Kidney (tissue), 14 donors: ENCODE results near the gene SYNE1. TPM values are rescaled to one million over a fixed set of nuclear protein-coding genes. Genes with fewer than 3 reads are reported as not detected.

Experiments used
- DNase-seq, 5 donors: peaks; one replicate each; pipeline ENCODE4 v3.0.0-alpha.2; 2013 to 2020
- FAIRE-seq: peaks from 2 replicates; lab custom pipeline; 2012; peaks lifted over from hg19 to GRCh38; lab: Jason Lieb, UNC
- H3K27ac ChIP-seq, 2 donors: one replicate each; pipeline ENCODE4 v1.7.0; 2013; ENCODE audit warnings: low read depth in 2 of 2, low read length in 2 of 2, inconsistent platforms in 1 of 2
- H3K27me3 ChIP-seq: one replicate; pipeline ENCODE4 v1.7.1; 2013; ENCODE audit warnings: low read length, inconsistent platforms; ENCODE audit not compliant: control insufficient read depth, insufficient read depth
- H3K36me3 ChIP-seq, 3 donors: one replicate each; pipeline versions ENCODE4 v1.7.0 to v1.7.1; 2013; ENCODE audit warnings: low read length in 3 of 3, control low read depth in 1 of 3, inconsistent platforms in 1 of 3; ENCODE audit not compliant: insufficient read depth in 3 of 3, control insufficient read depth in 2 of 3
- H3K4me1 ChIP-seq, 3 donors: one replicate each; pipeline versions ENCODE4 v1.7.0 to v1.7.1; 2013; ENCODE audit warnings: low read length in 3 of 3, inconsistent platforms in 1 of 3, low read depth in 1 of 3; ENCODE audit not compliant: control insufficient read depth in 2 of 3, insufficient read depth in 2 of 3
- H3K4me3 ChIP-seq, 3 donors: one replicate each; pipeline versions ENCODE4 v1.7.0 to v1.8.1; 2013; ENCODE audit warnings: low read length in 3 of 3, control low read depth in 1 of 3, inconsistent platforms in 1 of 3
- H3K9ac ChIP-seq, 3 donors: one replicate each; pipeline versions ENCODE4 v1.7.0 to v1.7.1; 2013; ENCODE audit warnings: low read length in 3 of 3, control low read depth in 1 of 3, inconsistent platforms in 1 of 3
- H3K9me3 ChIP-seq, 3 donors: one replicate each; pipeline versions ENCODE4 v1.7.0 to v1.7.1; 2013; ENCODE audit warnings: low read length in 3 of 3, control low read depth in 1 of 3, inconsistent platforms in 1 of 3; ENCODE audit not compliant: control insufficient read depth in 2 of 3, insufficient read depth in 1 of 3
- CTCF ChIP-seq: IDR thresholded peaks from 3 replicates; pipeline ENCODE4 v1.5.1; 2012; ENCODE audit warnings: mild to moderate bottlenecking, moderate library complexity, borderline replicate concordance; ENCODE audit not compliant: insufficient read depth; ENCODE audit errors: extremely low read depth
- intact Hi-C: fragments of 100-400 bp; cut with DNase I; formaldehyde crosslinking; loops from one replicate; pipeline ENCODE4 v1.11.1; 2022
- polyA plus RNA-seq: library from polyadenylated mRNA; stranded (reverse); fragments of 350-450 nt; fragmentation: Illumina TruSeq; extraction: RNeasy Lipid Tissue Mini Kit (QIAGEN cat#74804); gene quantifications from one replicate; pipeline ENCODE4 v1.2.3, GENCODE V29; 2014; ENCODE audit warnings: low read depth, low replicate concordance; ENCODE audit not compliant: insufficient read depth
- total RNA-seq: library from RNA; stranded (reverse); fragmentation: NEBNext Ultra II Directional; extraction: Animal tissue kit (Norgen Biotek cat#: 25700); gene quantifications from one replicate; pipeline ENCODE4 v1.2.1, GENCODE V29; 2021
- donor health status: control.
- donor health status: control.
- donor health status: control.
- donor health status: control.
- donor health status: control.
- donor health status: DM: yes; HTN: yes; CAD: no.
- donor health status: Normal renal cell carcinoma (clear cell type).

The SYNE1 gene
- total and polyA plus RNA-seq, 2 donors from 2014 or later, result 47.8 to 216 TPM

GRCh38 chr6:152368751-152369624 is 268.2 kb downstream of the SYNE1 start:
- FAIRE-seq (no peak), DNase-seq (peak in 1 of 5 donors; percentile 34)
- Histone ChIP-seq H3K27me3 (no peaks in the 10 kb centered on the region), H3K9ac (no peak overlapping the region), H3K4me1 (peaks cover 0 to 2% (median 0%) of the 10 kb centered on the region in 3 donors), H3K36me3 (peaks cover 2 to 48% (median 28%) of the 10 kb centered on the region in 3 donors), H3K9me3 (no peaks in the 10 kb centered on the region), H3K27ac (no peak overlapping the region), H3K4me3 (no peak overlapping the region)
- no peak for TF ChIP-seq CTCF
- intact Hi-C loops, result no loop called here

- no peak for DNase-seq
- FAIRE-seq, result no peak
- no peak for TF ChIP-seq CTCF
- Histone ChIP-seq H3K9ac (no peak overlapping the region), H3K27me3 (no peaks in the 10 kb centered on the region), H3K9me3 (no peaks in the 10 kb centered on the region), H3K36me3 (peaks cover 2 to 53% (median 34%) of the 10 kb centered on the region in 3 donors), H3K27ac (no peak overlapping the region), H3K4me3 (no peak overlapping the region), H3K4me1 (peaks cover 0 to 2% (median 0%) of the 10 kb centered on the region in 3 donors)
- intact Hi-C loops, result no loop called here
Observed at GRCh38 chr6:152364866-152365265, 272.3 kb downstream of the SYNE1 start.

- FAIRE-seq, result no peak
- Histone ChIP-seq H3K27me3 (no peaks in the 10 kb centered on the region), H3K27ac (no peak overlapping the region), H3K36me3 (peaks cover 2 to 65% (median 41%) of the 10 kb centered on the region in 3 donors), H3K9ac (no peak overlapping the region), H3K4me3 (no peak overlapping the region), H3K4me1 (no peaks in the 10 kb centered on the region), H3K9me3 (no peaks in the 10 kb centered on the region)
- DNase-seq, result no peak
- intact Hi-C loops, result no loop called here
- TF ChIP-seq CTCF, result no peak
Observed at GRCh38 chr6:152360034-152360433, 277.1 kb downstream of the SYNE1 start.
